Measurements from ENCODE around the gene EIF1B.

GRCh38 chr3:40309925-40310695, 603 bp downstream of the EIF1B start:
- TF ChIP-seq CTCF (IDR thresholded peaks at IDR 0.05; ENCODE audit: low read depth, low read length) (no peak), EZH2phosphoT487 (IDR thresholded peaks at IDR 0.05; ENCODE audit: low read depth) (no peak)
